ENCODE data around the gene COBL. TPM values are rescaled to one million over a fixed set of nuclear protein-coding genes. Genes with fewer than 3 reads are reported as not detected.

The COBL gene
- total RNA-seq, 2 experiments from 2014 or later: not detected

- peaks cover 2% of the 10 kb centered on the region for H3K4me1 Mint-ChIP-seq
- H3K4me3 Mint-ChIP-seq: no peak overlapping the region
- H3K36me3 Mint-ChIP-seq: no peaks in the 10 kb centered on the region
- H3K27me3 Mint-ChIP-seq: peaks cover 43% of the 10 kb centered on the region
- H3K9me3 Mint-ChIP-seq: no peaks in the 10 kb centered on the region
- POLR2A ChIA-PET: no interaction called here
- ATAC-seq (ENCODE audit: low read depth) (no peak), DNase-seq (no peak)
- H3K27ac Mint-ChIP-seq: no peak overlapping the region
Observed at GRCh38 chr7:51318886-51319579, 2.4 kb upstream of the COBL start.

DNA sequence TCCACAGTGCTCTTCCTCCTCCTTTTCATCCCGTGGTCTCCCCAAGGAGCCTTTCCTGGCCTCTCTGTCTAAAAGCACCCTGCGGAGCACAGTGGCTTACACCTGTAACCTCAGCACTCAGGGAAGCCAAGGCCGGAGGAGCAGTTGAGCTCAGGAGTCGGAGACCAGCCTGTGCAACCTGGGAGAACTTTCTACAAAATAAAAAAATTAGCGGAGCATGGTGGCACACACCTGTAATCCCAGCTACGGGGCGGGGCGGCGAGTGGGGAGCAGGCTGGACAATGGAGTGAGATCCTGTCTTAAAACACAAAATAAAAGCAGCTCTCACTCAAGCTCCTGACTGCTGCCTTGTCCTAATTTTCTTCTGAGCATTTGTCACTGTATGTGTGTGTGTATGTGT lies 1.4 kb upstream of the COBL start:
- no peak for DNase-seq
- no peak for ATAC-seq (ENCODE audit: low read depth)
- Mint-ChIP-seq H3K9me3 (no peaks in the 10 kb centered on the region), H3K36me3 (no peaks in the 10 kb centered on the region), H3K27me3 (peaks cover 49% of the 10 kb centered on the region), H3K4me1 (peaks cover 2% of the 10 kb centered on the region), H3K4me3 (no peak overlapping the region), H3K27ac (no peak overlapping the region)
- POLR2A ChIA-PET: no interaction called here

DNA sequence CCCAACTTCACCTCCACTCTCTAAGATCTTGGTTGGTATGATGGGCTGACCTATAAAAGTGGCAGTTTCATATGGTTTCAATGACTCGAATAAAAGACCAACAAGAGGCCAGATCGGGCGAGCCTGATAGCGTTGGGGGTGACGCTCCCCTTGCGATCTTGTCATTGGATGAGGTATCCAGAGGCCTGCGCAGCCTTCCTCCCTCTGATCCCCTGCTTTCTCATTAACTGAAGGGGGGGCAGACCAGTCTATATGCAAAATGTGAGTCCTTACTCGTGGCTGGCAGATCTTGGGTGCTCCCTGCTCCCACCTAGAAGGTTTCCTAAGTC lies 937 bp upstream of the COBL start:
- ATAC-seq (ENCODE audit: low read depth): no peak
- peaks cover 49% of the 10 kb centered on the region for H3K27me3 Mint-ChIP-seq
- H3K27ac Mint-ChIP-seq: no peak overlapping the region
- H3K9me3 Mint-ChIP-seq: no peaks in the 10 kb centered on the region
- H3K36me3 Mint-ChIP-seq: no peaks in the 10 kb centered on the region
- POLR2A ChIA-PET: no interaction called here
- DNase-seq: no peak
- H3K4me1 Mint-ChIP-seq: peaks cover 2% of the 10 kb centered on the region
- H3K4me3 Mint-ChIP-seq: peak overlapping the region; percentile 32

- no peak overlapping the region for H3K27ac Mint-ChIP-seq
- DNase-seq (peak; percentile 30), ATAC-seq (ENCODE audit: low read depth) (peak; percentile 45)
- H3K36me3 Mint-ChIP-seq: no peaks in the 10 kb centered on the region
- H3K4me3 Mint-ChIP-seq: no peak overlapping the region
- H3K4me1 Mint-ChIP-seq: peaks cover 2% of the 10 kb centered on the region
- no peaks in the 10 kb centered on the region for H3K9me3 Mint-ChIP-seq
- POLR2A ChIA-PET: no interaction called here
- H3K27me3 Mint-ChIP-seq: peaks cover 49% of the 10 kb centered on the region
Observed at GRCh38 chr7:51316262-51316665, 345 bp downstream of the COBL start.

GRCh38 chr7:51315393-51316261 lies 982 bp downstream of the COBL start:
- Mint-ChIP-seq H3K9me3 (no peaks in the 10 kb centered on the region), H3K27me3 (peaks cover 49% of the 10 kb centered on the region), H3K4me1 (peaks cover 2% of the 10 kb centered on the region), H3K4me3 (peak overlapping the region; percentile 44), H3K36me3 (no peaks in the 10 kb centered on the region), H3K27ac (no peak overlapping the region)
- peak; percentile 14 for ATAC-seq (ENCODE audit: low read depth)
- POLR2A ChIA-PET: no interaction called here
- no peak for DNase-seq

GRCh38 chr7:51314726-51315125 lies 1.9 kb downstream of the COBL start:
- ATAC-seq (ENCODE audit: low read depth) (no peak), DNase-seq (no peak)
- H3K4me1 Mint-ChIP-seq: peaks cover 2% of the 10 kb centered on the region
- H3K27ac Mint-ChIP-seq: no peak overlapping the region
- H3K9me3 Mint-ChIP-seq: no peaks in the 10 kb centered on the region
- peaks cover 49% of the 10 kb centered on the region for H3K27me3 Mint-ChIP-seq
- H3K36me3 Mint-ChIP-seq: no peaks in the 10 kb centered on the region
- H3K4me3 Mint-ChIP-seq: no peak overlapping the region
- POLR2A ChIA-PET: no interaction called here

GRCh38 chr7:51313738-51314425 lies 2.7 kb downstream of the COBL start:
- POLR2A ChIA-PET: no interaction called here
- Mint-ChIP-seq H3K4me3 (no peak overlapping the region), H3K27me3 (peaks cover 44% of the 10 kb centered on the region)

GRCh38 chr7:51312951-51313737 lies 3.5 kb downstream of the COBL start:
- H3K27ac Mint-ChIP-seq: no peak overlapping the region
- no peaks in the 10 kb centered on the region for H3K36me3 Mint-ChIP-seq
- peaks cover 39% of the 10 kb centered on the region for H3K27me3 Mint-ChIP-seq
- H3K4me1 Mint-ChIP-seq: peaks cover 2% of the 10 kb centered on the region
- POLR2A ChIA-PET: no interaction called here
- ATAC-seq (ENCODE audit: low read depth) (no peak), DNase-seq (no peak)
- no peak overlapping the region for H3K4me3 Mint-ChIP-seq
- H3K9me3 Mint-ChIP-seq: no peaks in the 10 kb centered on the region

More at GRCh38 chr7:51313738-51314425, 2.7 kb downstream of the COBL start:
- DNase-seq (no peak), ATAC-seq (ENCODE audit: low read depth) (no peak)
- Mint-ChIP-seq H3K27ac (no peak overlapping the region), H3K9me3 (no peaks in the 10 kb centered on the region), H3K36me3 (no peaks in the 10 kb centered on the region), H3K4me1 (peaks cover 2% of the 10 kb centered on the region)

- ATAC-seq (ENCODE audit: low read depth): no peak
- H3K4me1 Mint-ChIP-seq: peaks cover 2% of the 10 kb centered on the region
- no peaks in the 10 kb centered on the region for H3K9me3 Mint-ChIP-seq
- peaks cover 27% of the 10 kb centered on the region for H3K27me3 Mint-ChIP-seq
- no peak for DNase-seq
- no peak overlapping the region for H3K4me3 Mint-ChIP-seq
- no peak overlapping the region for H3K27ac Mint-ChIP-seq
- H3K36me3 Mint-ChIP-seq: no peaks in the 10 kb centered on the region
- POLR2A ChIA-PET: no interaction called here
Observed at GRCh38 chr7:51311166-51311565, 5.4 kb downstream of the COBL start.

DNA sequence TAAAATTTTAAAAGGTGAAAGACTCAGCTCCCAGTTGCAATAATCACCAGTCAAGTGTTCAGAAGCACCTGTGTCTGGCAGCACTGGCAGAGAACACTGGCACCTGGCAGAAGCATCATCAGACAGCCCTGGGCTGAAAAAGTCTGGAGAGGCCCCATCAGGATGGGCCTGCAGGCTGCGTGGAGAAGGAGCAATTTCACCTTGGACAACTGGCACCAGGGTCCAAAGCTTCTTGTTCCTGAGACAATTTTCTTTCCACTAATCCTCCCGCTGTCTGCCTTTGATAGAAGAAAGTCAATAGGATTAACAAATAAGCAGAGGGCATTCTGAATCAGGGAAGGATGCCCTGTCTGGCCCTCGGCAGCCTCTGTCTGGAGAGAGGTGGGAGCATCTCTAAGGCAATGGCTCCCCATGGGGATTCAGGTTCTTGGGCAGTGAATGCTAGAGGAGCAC lies 6.5 kb downstream of the COBL start:
- Mint-ChIP-seq H3K36me3 (no peaks in the 10 kb centered on the region), H3K4me3 (no peak overlapping the region), H3K27me3 (peaks cover 17% of the 10 kb centered on the region), H3K4me1 (no peaks in the 10 kb centered on the region), H3K9me3 (no peaks in the 10 kb centered on the region), H3K27ac (no peak overlapping the region)
- no peak for DNase-seq
- ATAC-seq (ENCODE audit: low read depth): no peak
- POLR2A ChIA-PET: no interaction called here

GRCh38 chr7:51309361-51310130 lies 7.1 kb downstream of the COBL start:
- POLR2A ChIA-PET: no interaction called here
- no peaks in the 10 kb centered on the region for H3K9me3 Mint-ChIP-seq
- no peak overlapping the region for H3K4me3 Mint-ChIP-seq
- H3K36me3 Mint-ChIP-seq: no peaks in the 10 kb centered on the region
- ATAC-seq (ENCODE audit: low read depth): no peak
- no peak for DNase-seq
- peaks cover 11% of the 10 kb centered on the region for H3K27me3 Mint-ChIP-seq
- H3K4me1 Mint-ChIP-seq: no peaks in the 10 kb centered on the region
- no peak overlapping the region for H3K27ac Mint-ChIP-seq

GRCh38 chr7:51308696-51309095 lies 7.9 kb downstream of the COBL start:
- Mint-ChIP-seq H3K4me3 (no peak overlapping the region), H3K9me3 (no peaks in the 10 kb centered on the region), H3K27me3 (peaks cover 2% of the 10 kb centered on the region), H3K4me1 (no peaks in the 10 kb centered on the region), H3K36me3 (no peaks in the 10 kb centered on the region), H3K27ac (no peak overlapping the region)
- ATAC-seq (ENCODE audit: low read depth): no peak
- POLR2A ChIA-PET: no interaction called here
- no peak for DNase-seq

DNA sequence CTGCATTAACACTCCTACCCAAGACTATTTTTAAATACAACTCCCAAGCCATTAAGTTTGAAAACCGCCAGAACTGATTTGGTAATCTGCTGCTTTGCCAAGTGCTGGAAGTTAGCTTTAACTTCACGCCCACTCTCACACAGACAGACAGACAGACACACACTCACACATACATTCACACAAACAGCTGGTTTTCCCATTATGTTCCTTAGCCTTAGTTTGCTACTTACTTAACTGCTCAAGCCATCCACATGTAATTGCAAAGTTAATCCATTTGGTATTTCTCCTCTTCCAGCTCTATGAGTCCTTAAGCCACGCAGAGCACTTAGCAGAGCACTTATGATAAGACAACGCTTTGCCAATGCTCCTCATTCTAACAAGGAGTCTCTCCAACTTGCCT lies 8.3 kb downstream of the COBL start:
- DNase-seq (no peak), ATAC-seq (ENCODE audit: low read depth) (no peak)
- Mint-ChIP-seq H3K4me1 (no peaks in the 10 kb centered on the region), H3K9me3 (no peaks in the 10 kb centered on the region), H3K27ac (no peak overlapping the region), H3K27me3 (no peaks in the 10 kb centered on the region), H3K4me3 (no peak overlapping the region), H3K36me3 (no peaks in the 10 kb centered on the region)
- POLR2A ChIA-PET: no interaction called here

Measured in activated naive CD8-positive, alpha-beta T cell treated with anti-CD3 and anti-CD28 coated beads, Interleukin-2, amount 10 ng/mL, durations not matched to agents 7 days and 5 days (primary cell).